HEK293T (cell line): ENCODE data around the gene PCDH9.

Experiments
- CTCF ChIA-PET: fragments of 350-600 bp; formaldehyde crosslinking; extraction: SDS; loops from one replicate; lab custom pipeline; 2021; ENCODE audit warnings: antibody characterized with exemption, inconsistent platforms; lab: Yijun Ruan, JAX
- POLR2A ChIA-PET: fragments of 350-600 bp; formaldehyde crosslinking; extraction: SDS; loops from one replicate; lab custom pipeline; 2020; ENCODE audit warnings: antibody characterized with exemption, inconsistent platforms; lab: Yijun Ruan, JAX
- DNase-seq: peaks from one replicate; pipeline ENCODE4 v3.0.0; 2012; ENCODE audit warnings: mixed read lengths; ENCODE audit errors: extremely low spot score
- ARNT ChIP-seq: fragments of 450-650 bp; IDR thresholded peaks from 2 replicates; pipeline ENCODE4 v1.6.1; 2017; ENCODE audit warnings: mild to moderate bottlenecking
- BHLHE40 ChIP-seq: fragments of 450-650 bp; IDR thresholded peaks from 2 replicates; pipeline ENCODE4 v1.6.1; 2016; ENCODE audit warnings: mild to moderate bottlenecking, moderate library complexity, borderline replicate concordance
- CTBP1 ChIP-seq: fragments of 450-650 bp; IDR thresholded peaks from 2 replicates; pipeline ENCODE4 v1.6.1; 2016; ENCODE audit warnings: borderline replicate concordance
- ELF4 ChIP-seq: fragments of 450-650 bp; IDR thresholded peaks from 2 replicates; pipeline ENCODE4 v1.6.1; 2017; ENCODE audit warnings: antibody characterized with exemption
- FOXA1 ChIP-seq: fragments of 450-650 bp; IDR thresholded peaks from 2 replicates; pipeline ENCODE4 v1.6.1; 2016; ENCODE audit warnings: mild to moderate bottlenecking
- FOXK2 ChIP-seq: fragments of 450-650 bp; IDR thresholded peaks from 2 replicates; pipeline ENCODE4 v1.6.1; 2016; ENCODE audit warnings: mild to moderate bottlenecking
- FOXM1 ChIP-seq: fragments of 450-650 bp; IDR thresholded peaks from 2 replicates; pipeline ENCODE4 v1.6.1; 2017; ENCODE audit warnings: mild to moderate bottlenecking, borderline replicate concordance
- HDGF ChIP-seq: fragments of 450-650 bp; IDR thresholded peaks from 2 replicates; pipeline ENCODE4 v1.6.1; 2017; ENCODE audit warnings: antibody characterized with exemption, borderline replicate concordance
- L3MBTL2 ChIP-seq: fragments of 450-650 bp; conservative IDR thresholded peaks from 2 replicates; pipeline ENCODE4 v1.6.1; 2016; ENCODE audit warnings: mild to moderate bottlenecking
- LEF1 ChIP-seq: fragments of 450-650 bp; IDR thresholded peaks from 2 replicates; pipeline ENCODE4 v1.6.1; 2017; ENCODE audit warnings: mild to moderate bottlenecking, borderline replicate concordance
- NFRKB ChIP-seq: fragments of 450-650 bp; IDR thresholded peaks from 2 replicates; pipeline ENCODE4 v1.6.1; 2016; ENCODE audit warnings: mild to moderate bottlenecking, moderate library complexity
- SP1 ChIP-seq: fragments of 450-650 bp; IDR thresholded peaks from 2 replicates; pipeline ENCODE4 v1.6.1; 2017
- SUZ12 ChIP-seq: fragments of 450-650 bp; IDR thresholded peaks from 2 replicates; pipeline ENCODE4 v1.6.1; 2016; ENCODE audit warnings: mild to moderate bottlenecking
- TARDBP ChIP-seq: fragments of 450-650 bp; IDR thresholded peaks from 2 replicates; pipeline ENCODE4 v1.6.1; 2016
- ZNF384 ChIP-seq: fragments of 450-650 bp; IDR thresholded peaks from 2 replicates; pipeline ENCODE4 v1.6.1; 2016
- TF ChIP-seq, protein P1 (sequence below): fragments of 450-650 bp; IDR thresholded peaks from 2 replicates; pipeline ENCODE4 v1.6.1; 2016

The PCDH9 gene

DNA sequence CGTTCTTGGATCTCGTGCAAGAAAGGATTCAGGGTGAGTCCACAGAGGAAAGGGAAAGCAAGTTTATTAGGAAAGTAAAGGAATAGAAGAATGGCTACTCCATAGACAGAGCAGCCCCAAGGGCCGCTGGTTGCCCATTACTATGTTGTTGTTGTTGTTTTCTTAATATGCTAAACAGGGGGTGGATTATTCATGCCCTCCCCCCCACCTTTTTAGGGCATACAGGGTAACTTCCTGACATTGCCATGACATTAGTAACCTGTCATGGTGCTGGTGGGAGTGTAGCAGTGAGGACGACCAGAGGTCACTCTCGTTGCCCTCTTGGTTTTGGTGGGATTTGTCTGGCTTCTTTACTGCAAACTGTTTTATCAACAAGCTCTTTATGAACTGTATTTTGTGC is 29.1 kb upstream of the PCDH9 start:
- no peak for DNase-seq
- TF ChIP-seq HDGF = no peak
- no peak for TF ChIP-seq FOXA1
- TF ChIP-seq, protein P1, sequence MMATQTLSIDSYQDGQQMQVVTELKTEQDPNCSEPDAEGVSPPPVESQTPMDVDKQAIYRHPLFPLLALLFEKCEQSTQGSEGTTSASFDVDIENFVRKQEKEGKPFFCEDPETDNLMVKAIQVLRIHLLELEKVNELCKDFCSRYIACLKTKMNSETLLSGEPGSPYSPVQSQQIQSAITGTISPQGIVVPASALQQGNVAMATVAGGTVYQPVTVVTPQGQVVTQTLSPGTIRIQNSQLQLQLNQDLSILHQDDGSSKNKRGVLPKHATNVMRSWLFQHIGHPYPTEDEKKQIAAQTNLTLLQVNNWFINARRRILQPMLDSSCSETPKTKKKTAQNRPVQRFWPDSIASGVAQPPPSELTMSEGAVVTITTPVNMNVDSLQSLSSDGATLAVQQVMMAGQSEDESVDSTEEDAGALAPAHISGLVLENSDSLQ = no peak
- TF ChIP-seq SUZ12 = no peak
- no peak for TF ChIP-seq ARNT
- TF ChIP-seq SP1 = no peak
- TF ChIP-seq TARDBP = no peak
- no peak for TF ChIP-seq FOXM1
- TF ChIP-seq NFRKB = no peak
- TF ChIP-seq BHLHE40 = no peak
- CTCF ChIA-PET = no interaction called here
- POLR2A ChIA-PET = no interaction called here

GRCh38 chr13:67258482-67258881 is 28.3 kb upstream of the PCDH9 start:
- no peak for DNase-seq
- CTCF ChIA-PET = interaction anchor here (0.6 kb wide), 1 partner anchor 23 kb away, joined by 3 read pairs; no protein-coding TSS in a partner anchor
- POLR2A ChIA-PET = no interaction called here
- TF ChIP-seq L3MBTL2 = no peak
- TF ChIP-seq ELF4 = no peak
- no peak for TF ChIP-seq NFRKB
- TF ChIP-seq FOXK2 = no peak
- no peak for TF ChIP-seq SUZ12
- no peak for TF ChIP-seq CTBP1
- TF ChIP-seq ZNF384 = no peak
- no peak for TF ChIP-seq BHLHE40
- TF ChIP-seq TARDBP = no peak
- no peak for TF ChIP-seq LEF1
- no peak for TF ChIP-seq SP1
- TF ChIP-seq FOXM1 = no peak
- TF ChIP-seq, protein P1 = no peak
- no peak for TF ChIP-seq HDGF
- no peak for TF ChIP-seq FOXA1

DNA sequence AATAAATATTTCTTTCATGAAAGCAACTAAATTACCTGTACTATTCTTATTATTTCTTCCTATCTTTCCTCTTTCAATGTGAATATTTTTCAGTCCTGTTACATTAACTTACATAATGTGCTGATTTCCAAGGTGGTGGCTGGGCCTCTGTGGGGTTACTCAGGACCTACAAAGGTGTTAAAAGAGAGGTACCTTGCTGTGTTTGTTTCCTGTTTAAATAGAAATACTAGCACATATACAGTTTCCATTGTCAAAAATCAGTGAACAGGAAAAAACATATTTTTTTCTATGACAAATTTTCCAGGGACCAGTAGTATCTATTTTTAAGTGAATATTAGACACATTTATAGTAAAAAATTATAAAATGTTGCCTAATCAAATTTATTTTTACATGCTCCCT is 8.7 kb upstream of the PCDH9 start:
- TF ChIP-seq SUZ12 (no peak), HDGF (no peak), CTBP1 (no peak), TARDBP (no peak), BHLHE40 (no peak), LEF1 (no peak), ELF4 (no peak)
- DNase-seq = no peak
- ChIA-PET CTCF (interaction anchor here (0.7 to 2.0 kb wide), 5 partner anchors 8 to 1866 kb away, joined by 3 to 14 read pairs (median 5); no protein-coding TSS in a partner anchor), POLR2A (no interaction called here)

DNA sequence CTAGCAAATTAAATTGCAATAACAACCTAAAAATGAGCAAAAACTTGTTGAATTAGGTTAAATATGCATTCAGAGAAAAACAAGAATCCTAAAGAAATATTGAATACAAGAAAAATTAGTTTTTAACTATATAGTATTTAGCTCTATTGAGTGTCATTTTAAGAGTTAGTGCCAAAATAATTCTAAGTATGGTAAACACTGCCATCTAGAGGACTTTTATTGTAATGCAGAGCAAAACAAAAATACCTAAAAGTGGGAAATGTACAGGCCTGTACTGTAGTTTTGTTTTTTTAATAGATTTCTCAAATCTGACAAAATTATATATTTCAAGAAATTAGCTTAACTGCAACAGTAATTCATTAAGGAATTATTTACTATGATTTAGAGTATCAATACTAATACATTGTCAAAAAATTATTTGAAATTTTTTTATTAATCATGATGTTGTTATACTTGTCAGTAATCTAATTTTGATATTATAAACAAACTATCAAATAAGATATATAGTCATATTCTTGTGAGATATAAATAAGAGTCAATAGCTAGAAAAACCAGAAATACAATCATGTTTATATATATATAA is 8.2 kb upstream of the PCDH9 start:
- CTCF ChIA-PET = interaction anchor here (0.7 to 2.0 kb wide), 10 partner anchors 8 to 1865 kb away, joined by 3 to 14 read pairs (median 3); no protein-coding TSS in a partner anchor
- DNase-seq = no peak
- TF ChIP-seq FOXM1 (no peak; the same call in 1 of the 2 replicates), ELF4 (0 out of 2 replicates have a peak, but pooled peaks have one; percentile 9)
- TF ChIP-seq, protein P1 = peak; percentile 70
- POLR2A ChIA-PET = no interaction called here

- no peak for TF ChIP-seq HDGF
- no peak for TF ChIP-seq L3MBTL2
- no peak for TF ChIP-seq ELF4
- no peak for TF ChIP-seq CTBP1
- TF ChIP-seq BHLHE40 = no peak
- TF ChIP-seq SUZ12 = no peak
- TF ChIP-seq, protein P1 = no peak
- no peak for TF ChIP-seq LEF1
- no peak for TF ChIP-seq ZNF384
- no peak for TF ChIP-seq FOXM1
- no peak for TF ChIP-seq NFRKB
- no peak for TF ChIP-seq FOXK2
- TF ChIP-seq ARNT = no peak
- no peak for TF ChIP-seq FOXA1
- no peak for TF ChIP-seq SP1
- TF ChIP-seq TARDBP = no peak
- DNase-seq = no peak
- ChIA-PET POLR2A (no interaction called here), CTCF (interaction anchor here (1.6 kb wide), 1 partner anchor 241 kb away, joined by 4 read pairs; no protein-coding TSS in a partner anchor)
Measured at GRCh38 chr13:67235265-67235664, 5.1 kb upstream of the PCDH9 start.

- CTCF ChIA-PET = interaction anchor here (0.5 to 1.5 kb wide), 7 partner anchors 8 to 601 kb away, joined by 3 to 7 read pairs (median 4); no protein-coding TSS in a partner anchor
- TF ChIP-seq LEF1 = no peak
- no peak for TF ChIP-seq SP1
- no peak for TF ChIP-seq ZNF384
- TF ChIP-seq, protein P1 = no peak
- no peak for TF ChIP-seq FOXA1
- TF ChIP-seq BHLHE40 = no peak
- no peak for TF ChIP-seq SUZ12
- TF ChIP-seq TARDBP = no peak
- TF ChIP-seq FOXK2 = no peak
- TF ChIP-seq ARNT = no peak
- TF ChIP-seq ELF4 = no peak
- no peak for TF ChIP-seq FOXM1
- TF ChIP-seq L3MBTL2 = no peak
- no peak for TF ChIP-seq HDGF
- no peak for TF ChIP-seq NFRKB
- POLR2A ChIA-PET = no interaction called here
- no peak for DNase-seq
Measured at GRCh38 chr13:67232384-67232783, 2.2 kb upstream of the PCDH9 start.
